ENCODE data around the gene TUBA8.
"Not testable (repeated sequence)": the region's sequence is repeated elsewhere in the genome, so short reads cannot be mapped to it uniquely, and the experiment has no call there.

Gene TUBA8

GRCh38 chr22:18136563-18137320 lies 26.1 kb downstream of the TUBA8 start:
- peak; percentile 17 for DNase-seq

- not testable (repeated sequence) for DNase-seq
Observed at GRCh38 chr22:18141004-18141403, 30.4 kb downstream of the TUBA8 start.

GRCh38 chr22:18144105-18144504 lies 33.5 kb downstream of the TUBA8 start:
- DNase-seq = no peak

GRCh38 chr22:18145676-18146388 lies 35.2 kb downstream of the TUBA8 start:
- peak; percentile 44 for DNase-seq

GRCh38 chr22:18146389-18146753 lies 35.8 kb downstream of the TUBA8 start:
- no peak for DNase-seq

- DNase-seq = no peak
Observed at GRCh38 chr22:18147791-18148190, 37.2 kb downstream of the TUBA8 start.

GRCh38 chr22:18148293-18148965 lies 37.8 kb downstream of the TUBA8 start:
- DNase-seq = no peak

GRCh38 chr22:18152519-18152918 lies 41.9 kb downstream of the TUBA8 start:
- no peak for DNase-seq

GRCh38 chr22:18154821-18155390 lies 44.3 kb downstream of the TUBA8 start:
- no peak for DNase-seq

- DNase-seq = not testable (repeated sequence)
Observed at GRCh38 chr22:18155546-18155945, 44.9 kb downstream of the TUBA8 start.

- peak; percentile 59 for DNase-seq
Observed at GRCh38 chr22:18156878-18157713, 46.5 kb downstream of the TUBA8 start.

GRCh38 chr22:18157714-18158028 lies 47.1 kb downstream of the TUBA8 start:
- DNase-seq = no peak

GRCh38 chr22:18160641-18161040 lies 50.0 kb downstream of the TUBA8 start:
- DNase-seq = not testable (repeated sequence)

- not testable (repeated sequence) for DNase-seq
Observed at GRCh38 chr22:18163843-18164242, 53.2 kb downstream of the TUBA8 start.

- peak; percentile 68 for DNase-seq
Observed at GRCh38 chr22:18164584-18164983, 54.0 kb downstream of the TUBA8 start.

GRCh38 chr22:18165356-18165755 lies 54.7 kb downstream of the TUBA8 start:
- DNase-seq = not testable (repeated sequence)

GRCh38 chr22:18170284-18170683 lies 59.7 kb downstream of the TUBA8 start:
- DNase-seq = not testable (repeated sequence)

GRCh38 chr22:18172203-18172602 lies 61.6 kb downstream of the TUBA8 start:
- DNase-seq = not testable (repeated sequence)

GRCh38 chr22:18172776-18173175 lies 62.2 kb downstream of the TUBA8 start:
- DNase-seq = not testable (repeated sequence)

- DNase-seq = not testable (repeated sequence)
Observed at GRCh38 chr22:18173441-18173840, 62.8 kb downstream of the TUBA8 start.

All from NCI-H2029 (cell line).